D721Med (cell line): ENCODE measurements around the gene TUBA1A.
"Not testable (repeated sequence)": the region's sequence is repeated elsewhere in the genome, so short reads cannot be mapped to it uniquely, and the experiment has no call there.

ENCODE experiments used
- DNase-seq: peaks from one replicate; pipeline ENCODE4 v3.0.0; 2011; ENCODE audit warnings: low spot score; ENCODE audit not compliant: insufficient read length
- FAIRE-seq: peaks from 2 replicates; lab custom pipeline; 2011; peaks lifted over from hg19 to GRCh38; lab: Jason Lieb, UNC
- TF ChIP-seq, protein P1 (sequence below): IDR thresholded peaks from 2 replicates; pipeline ENCODE4 v1.5.1; 2012; ENCODE audit warnings: mild to moderate bottlenecking, control low read depth; ENCODE audit not compliant: insufficient read depth; ENCODE audit errors: missing control alignments

TUBA1A gene

DNA sequence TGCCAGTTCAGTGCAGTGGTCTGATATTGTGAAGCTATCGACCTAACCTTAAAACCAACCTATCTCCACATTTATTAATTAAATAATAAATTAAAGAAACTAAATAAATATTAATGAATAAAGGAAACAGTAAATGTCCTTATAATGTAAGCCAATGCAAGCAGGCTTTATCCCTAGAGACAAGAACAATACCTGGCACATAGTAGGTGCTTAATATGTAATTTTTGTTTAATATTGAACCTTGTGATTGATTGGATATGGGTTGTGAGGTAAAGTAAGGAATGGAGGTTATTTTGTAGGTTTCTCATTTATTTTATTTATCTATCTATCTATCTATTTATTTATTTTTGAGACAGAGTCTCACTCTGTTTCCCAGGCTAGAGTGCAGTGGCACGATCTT, 49.9 kb downstream of the TUBA1A start:
- FAIRE-seq (no peak), DNase-seq (no peak)
- TF ChIP-seq, protein P1, sequence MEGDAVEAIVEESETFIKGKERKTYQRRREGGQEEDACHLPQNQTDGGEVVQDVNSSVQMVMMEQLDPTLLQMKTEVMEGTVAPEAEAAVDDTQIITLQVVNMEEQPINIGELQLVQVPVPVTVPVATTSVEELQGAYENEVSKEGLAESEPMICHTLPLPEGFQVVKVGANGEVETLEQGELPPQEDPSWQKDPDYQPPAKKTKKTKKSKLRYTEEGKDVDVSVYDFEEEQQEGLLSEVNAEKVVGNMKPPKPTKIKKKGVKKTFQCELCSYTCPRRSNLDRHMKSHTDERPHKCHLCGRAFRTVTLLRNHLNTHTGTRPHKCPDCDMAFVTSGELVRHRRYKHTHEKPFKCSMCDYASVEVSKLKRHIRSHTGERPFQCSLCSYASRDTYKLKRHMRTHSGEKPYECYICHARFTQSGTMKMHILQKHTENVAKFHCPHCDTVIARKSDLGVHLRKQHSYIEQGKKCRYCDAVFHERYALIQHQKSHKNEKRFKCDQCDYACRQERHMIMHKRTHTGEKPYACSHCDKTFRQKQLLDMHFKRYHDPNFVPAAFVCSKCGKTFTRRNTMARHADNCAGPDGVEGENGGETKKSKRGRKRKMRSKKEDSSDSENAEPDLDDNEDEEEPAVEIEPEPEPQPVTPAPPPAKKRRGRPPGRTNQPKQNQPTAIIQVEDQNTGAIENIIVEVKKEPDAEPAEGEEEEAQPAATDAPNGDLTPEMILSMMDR, result no peak

DNA sequence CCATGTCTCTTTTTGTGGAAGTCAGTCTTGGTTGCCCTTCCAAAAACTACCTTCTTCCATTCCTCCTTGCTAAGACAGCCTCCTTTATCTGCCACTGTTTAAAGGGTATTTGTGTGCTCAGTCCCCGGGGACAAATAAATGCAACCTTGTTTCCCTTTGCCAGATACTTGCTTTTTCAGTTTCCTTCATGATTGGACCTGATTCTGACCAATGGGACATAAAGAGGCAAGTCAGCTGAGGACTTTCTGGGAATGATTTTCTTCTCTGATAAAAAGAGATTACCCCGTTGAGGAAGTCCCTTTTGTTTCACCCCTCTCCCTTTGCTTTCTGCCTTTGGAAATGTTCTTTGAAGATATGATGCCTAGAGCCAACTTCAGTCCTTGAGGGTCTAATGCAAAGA, 50.3 kb downstream of the TUBA1A start:
- DNase-seq (no peak), FAIRE-seq (no peak)
- TF ChIP-seq, protein P1, result no peak

DNA sequence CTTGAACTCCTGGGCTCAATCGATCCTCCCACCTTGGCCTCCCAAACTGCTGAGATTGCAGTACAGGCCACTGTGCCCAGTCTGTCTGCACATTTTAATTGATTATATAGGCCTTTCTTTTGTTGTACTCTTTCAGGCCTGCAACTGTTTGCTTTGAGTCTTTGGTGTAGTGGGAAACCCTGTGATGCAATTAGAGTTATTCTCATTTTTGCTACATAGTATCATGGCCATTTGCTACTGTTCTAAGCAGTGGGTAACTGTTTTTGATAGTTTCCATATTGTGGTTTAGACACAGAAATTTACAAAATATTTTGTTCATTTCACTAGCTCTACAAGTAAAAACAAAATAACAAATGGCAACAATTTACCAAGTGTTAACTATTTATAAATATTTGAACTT, 51.4 kb downstream of the TUBA1A start:
- FAIRE-seq, result no peak
- DNase-seq, result no peak
- TF ChIP-seq, protein P1, result no peak

DNA sequence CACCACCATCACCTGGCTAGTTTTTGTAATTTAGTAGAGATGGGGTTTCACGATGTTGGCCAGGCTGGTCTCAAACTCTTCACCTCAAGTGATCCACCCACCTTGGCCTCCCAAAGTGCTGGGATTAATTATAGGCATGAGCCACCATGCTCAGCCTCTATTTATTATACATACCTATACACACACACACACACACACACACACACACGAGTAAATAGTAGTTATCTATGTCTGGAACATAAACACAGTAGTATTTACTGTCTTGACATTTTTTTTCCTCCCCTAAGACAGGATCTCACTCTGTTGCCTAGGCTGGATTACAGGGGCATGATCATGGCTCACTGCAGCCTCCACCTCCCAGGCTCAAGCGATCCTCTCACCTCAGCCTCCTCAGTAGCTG, 51.9 kb downstream of the TUBA1A start:
- FAIRE-seq, DNase-seq: not testable (repeated sequence)
